22Rv1 (cell line): ENCODE data around the gene SLC35D3.

Source experiments
- CTCF ChIP-seq: fragments of 450-650 bp; IDR thresholded peaks from 2 replicates; pipeline ENCODE4 v1.5.1; 2017; ENCODE audit warnings: mild to moderate bottlenecking
- ZFX ChIP-seq: fragments of 450-650 bp; IDR thresholded peaks from 2 replicates; pipeline ENCODE4 v1.6.1; 2017; ENCODE audit warnings: antibody characterized with exemption, borderline replicate concordance

DNA sequence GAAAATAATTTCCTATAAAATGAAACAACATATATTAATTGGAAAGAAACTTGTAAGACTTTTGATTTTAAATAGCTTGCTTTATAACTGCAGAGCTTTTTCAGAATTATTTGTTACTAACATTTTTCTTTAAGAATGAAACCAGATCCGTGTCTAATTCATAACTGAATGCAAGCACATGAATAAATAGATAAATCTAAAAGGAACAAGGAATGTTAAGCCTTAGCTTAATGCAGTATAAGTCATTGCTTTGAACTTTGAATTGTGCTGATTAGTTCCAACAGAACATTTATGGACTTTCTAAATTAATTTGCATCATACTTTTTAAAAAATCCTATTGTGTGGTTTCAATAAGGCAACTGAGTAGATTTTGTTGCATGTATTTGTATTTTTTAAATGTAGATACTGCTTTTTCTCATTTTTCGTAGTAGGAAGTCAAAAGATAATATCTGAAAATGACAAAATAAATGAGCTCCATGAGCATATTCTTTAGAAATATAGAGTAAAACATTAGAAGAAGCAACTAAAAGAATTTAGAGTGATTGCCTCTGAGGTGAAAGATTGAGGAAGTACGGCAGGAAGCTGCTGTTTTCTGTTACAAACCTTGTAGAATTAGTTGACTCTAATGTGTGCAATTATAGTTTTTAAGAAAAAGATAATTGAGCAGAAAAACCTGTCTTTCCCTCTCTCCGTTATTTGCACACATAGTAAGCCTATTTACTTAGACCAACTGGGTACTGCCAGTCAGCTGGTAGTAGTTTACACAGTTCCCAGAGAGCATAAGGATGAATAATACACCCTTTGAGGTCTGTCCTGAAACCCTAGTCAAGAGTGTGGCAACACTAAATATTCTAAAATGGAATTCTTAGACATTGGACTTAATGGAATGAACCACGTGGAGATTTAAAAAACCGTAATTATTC lies 32.6 kb upstream of the SLC35D3 start:
- no peak for TF ChIP-seq CTCF
- no peak for TF ChIP-seq ZFX
